Left hindlimb (tissue), 1 donor: ENCODE data around the gene TSHZ2.

Experiments used
- DNase-seq: peaks from one replicate; pipeline ENCODE4 v3.0.0-alpha.2; 2018

TSHZ2 gene

GRCh38 chr20:53214392-53214791 lies 242.2 kb downstream of the TSHZ2 start:
- no peak for DNase-seq

- DNase-seq: no peak
Measured at GRCh38 chr20:53215166-53215565, 243.0 kb downstream of the TSHZ2 start.

- DNase-seq: no peak
Measured at GRCh38 chr20:53216478-53216855, 244.3 kb downstream of the TSHZ2 start.

GRCh38 chr20:53216856-53217576 lies 244.9 kb downstream of the TSHZ2 start:
- DNase-seq: peak; percentile 75

DNA sequence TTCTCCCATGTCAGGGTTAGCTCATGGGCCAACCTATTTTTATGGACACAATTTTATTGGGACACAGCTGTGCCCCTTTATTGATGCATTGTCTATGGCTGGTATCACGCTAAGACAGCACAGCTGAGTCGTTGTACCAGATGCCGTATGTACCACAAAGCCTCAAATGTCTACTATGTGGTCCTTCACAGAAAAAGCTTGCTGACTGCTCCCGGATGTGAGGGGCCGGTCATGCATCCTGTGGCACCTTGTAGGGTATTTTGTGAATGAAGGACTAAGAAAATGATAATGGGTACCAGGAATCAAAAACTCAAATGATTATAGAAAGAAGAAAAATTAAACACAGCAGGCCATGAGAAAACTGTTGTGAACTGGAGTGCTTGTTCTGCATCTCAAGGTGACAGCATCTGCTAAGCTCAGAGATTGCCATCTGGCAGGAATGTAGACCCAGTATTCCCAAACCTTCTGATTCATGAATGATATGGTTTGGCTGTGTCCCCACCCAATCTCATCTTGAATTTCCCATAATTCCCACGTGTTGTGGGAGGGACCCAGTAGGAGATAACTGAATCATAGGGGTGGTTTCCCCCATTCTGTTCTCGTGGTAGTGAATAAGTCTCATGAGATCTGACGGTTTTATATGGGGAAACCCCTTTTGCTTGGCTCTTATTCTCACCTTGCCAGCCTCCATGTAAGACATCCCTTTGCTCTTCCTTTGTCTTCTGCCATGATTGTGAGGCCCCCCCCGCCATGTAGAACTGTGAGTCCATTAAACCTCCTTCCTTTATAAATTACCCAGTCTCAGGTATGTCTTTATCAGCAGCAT lies 248.5 kb downstream of the TSHZ2 start:
- no peak for DNase-seq

DNA sequence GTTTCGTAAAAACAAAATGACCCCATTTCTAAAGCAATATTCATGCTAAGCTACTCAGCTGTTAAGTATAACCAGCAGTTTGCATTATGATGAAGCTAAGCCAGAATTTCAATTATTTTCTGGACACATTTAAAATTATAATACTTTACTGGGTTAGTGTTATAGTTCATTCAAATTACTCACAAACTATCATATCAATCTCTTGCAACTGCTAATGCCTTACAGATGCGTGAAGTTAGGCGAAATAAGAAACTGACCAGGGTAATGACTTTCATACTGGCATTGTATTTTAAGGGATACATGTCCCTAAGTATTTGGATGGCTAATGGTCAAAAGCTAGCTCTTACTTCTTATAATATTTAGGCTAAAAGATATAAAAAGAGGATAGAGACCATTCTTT lies 249.6 kb downstream of the TSHZ2 start:
- no peak for DNase-seq

- no peak for DNase-seq
Measured at GRCh38 chr20:53222416-53222815, 250.3 kb downstream of the TSHZ2 start.

DNA sequence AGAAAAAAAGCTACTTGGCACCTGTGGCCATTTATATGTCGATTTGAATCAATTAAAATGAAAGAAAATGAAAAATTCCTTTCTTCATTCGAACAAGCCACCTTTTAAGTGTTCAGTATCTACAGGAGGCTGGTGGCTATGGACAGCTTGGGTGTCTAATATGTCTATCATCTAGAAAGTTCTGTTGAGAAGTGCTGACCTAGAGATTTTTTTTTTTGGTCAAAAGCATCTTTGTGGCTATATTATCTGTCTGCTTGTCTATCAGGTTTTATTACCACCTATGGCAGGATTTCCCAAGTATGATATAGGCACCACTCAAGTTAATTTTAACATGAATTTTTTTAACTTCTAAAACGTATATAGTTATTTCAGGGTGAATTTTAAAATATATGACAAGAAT lies 250.8 kb downstream of the TSHZ2 start:
- no peak for DNase-seq

DNA sequence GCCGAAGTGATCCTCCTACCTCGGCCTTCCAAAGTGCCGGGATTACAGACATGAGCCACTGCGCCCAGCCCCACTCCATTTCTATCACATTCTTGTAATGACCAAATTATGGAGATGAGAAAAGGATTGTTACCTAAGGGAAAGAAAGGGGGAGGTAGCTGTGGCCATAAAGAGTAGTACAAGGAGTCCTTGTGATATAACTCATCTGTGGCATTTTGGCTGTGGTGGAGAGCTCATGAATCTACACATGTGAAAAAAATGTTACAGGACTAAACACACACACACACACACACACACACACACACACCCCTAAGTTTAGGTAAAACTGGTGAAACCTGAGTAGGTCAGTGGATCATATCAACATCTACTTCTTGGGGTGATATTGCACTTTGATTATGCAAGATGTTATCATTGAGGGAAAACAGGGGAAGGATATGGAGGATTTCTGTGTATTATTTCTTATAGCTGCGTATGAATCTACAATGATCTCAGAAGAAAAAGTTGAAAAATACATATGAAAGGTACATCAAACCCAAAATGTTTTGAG lies 251.5 kb downstream of the TSHZ2 start:
- DNase-seq: no peak

GRCh38 chr20:53224851-53225250 lies 252.7 kb downstream of the TSHZ2 start:
- DNase-seq: no peak

- no peak for DNase-seq
Measured at GRCh38 chr20:53226826-53227225, 254.7 kb downstream of the TSHZ2 start.

DNA sequence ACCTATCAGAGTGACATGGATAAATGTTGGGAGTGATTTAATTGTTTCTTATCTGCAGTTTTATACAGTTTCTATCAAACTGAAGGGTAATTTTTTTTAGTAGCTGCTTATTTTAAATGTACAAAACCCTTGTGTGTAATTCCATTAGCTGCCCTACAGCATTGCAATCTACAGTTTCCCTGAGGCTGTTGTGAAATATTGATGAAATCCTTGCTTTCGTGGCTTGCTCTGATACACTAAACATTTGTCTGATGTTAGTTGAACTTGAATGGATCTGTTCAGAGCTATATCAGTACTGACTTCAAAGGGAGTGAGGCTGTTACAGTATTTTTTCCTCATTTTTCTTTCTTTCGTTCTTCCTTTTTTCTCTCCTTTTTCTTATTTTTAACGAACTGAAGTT lies 255.4 kb downstream of the TSHZ2 start:
- DNase-seq: no peak

GRCh38 chr20:53231061-53231460 lies 258.9 kb downstream of the TSHZ2 start:
- DNase-seq: no peak

DNA sequence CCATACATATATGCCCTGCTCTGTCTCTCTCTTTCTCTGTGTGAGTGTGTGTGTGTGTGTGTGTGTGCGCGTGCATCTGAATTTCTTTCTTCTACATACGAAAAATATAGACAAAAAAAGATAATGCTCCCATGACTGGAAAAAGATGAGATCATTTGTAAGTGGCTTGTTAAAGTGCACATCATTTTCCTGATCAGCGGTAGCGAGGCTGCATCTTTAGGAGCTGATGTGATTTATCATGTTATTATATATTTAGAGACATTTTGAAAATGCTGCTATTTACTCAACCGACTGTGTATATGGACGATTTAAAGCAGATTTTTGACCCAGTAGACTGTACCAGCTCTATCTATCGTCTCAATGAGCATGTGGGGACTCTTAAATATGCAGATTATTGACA lies 265.3 kb downstream of the TSHZ2 start:
- no peak for DNase-seq

DNA sequence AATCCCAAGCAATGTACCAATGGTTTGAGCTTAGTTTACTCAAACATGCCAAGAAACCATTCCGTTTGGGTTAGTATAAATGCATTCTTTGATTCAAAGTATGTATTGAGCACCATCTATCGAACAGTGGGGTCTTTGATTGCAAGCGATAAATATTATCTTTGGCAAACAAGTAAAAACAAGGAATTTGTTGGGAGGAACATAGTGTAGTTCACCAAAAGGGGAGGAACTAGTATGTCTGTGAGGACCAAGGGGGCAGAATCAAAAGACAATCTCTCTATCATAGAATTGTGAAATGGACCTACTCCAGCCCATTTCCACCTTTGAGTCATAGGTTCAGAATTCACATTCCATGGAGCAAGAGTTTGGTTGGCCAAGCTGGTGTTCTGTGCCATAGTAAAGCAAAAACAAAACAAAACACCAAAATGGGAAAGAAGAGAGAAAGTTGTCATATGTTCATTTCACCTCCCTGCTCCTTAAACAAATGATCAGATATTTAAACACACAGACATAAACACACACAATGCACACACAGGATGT lies 266.0 kb downstream of the TSHZ2 start:
- no peak for DNase-seq

DNA sequence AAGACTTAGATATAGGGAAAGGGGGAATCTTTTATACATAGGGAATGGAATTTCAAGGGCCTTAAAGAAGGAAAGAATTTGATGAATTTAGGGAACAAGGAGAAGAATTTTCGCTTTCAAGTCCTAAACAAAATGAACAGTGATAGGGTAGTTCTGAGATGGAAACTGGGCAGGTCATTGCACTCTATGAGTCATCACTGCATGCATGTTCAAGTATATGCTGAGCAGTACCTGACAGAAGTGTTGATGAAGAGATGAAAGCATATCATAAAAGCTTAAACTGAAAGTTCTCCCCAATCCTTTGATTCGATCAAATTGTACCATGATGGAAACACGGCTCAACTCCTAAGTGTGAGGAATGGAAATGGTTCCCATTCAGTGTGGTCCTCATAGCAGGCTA lies 271.0 kb downstream of the TSHZ2 start:
- no peak for DNase-seq

- no peak for DNase-seq
Measured at GRCh38 chr20:53244711-53245110, 272.6 kb downstream of the TSHZ2 start.

GRCh38 chr20:53245574-53245973 lies 273.4 kb downstream of the TSHZ2 start:
- DNase-seq: no peak

DNA sequence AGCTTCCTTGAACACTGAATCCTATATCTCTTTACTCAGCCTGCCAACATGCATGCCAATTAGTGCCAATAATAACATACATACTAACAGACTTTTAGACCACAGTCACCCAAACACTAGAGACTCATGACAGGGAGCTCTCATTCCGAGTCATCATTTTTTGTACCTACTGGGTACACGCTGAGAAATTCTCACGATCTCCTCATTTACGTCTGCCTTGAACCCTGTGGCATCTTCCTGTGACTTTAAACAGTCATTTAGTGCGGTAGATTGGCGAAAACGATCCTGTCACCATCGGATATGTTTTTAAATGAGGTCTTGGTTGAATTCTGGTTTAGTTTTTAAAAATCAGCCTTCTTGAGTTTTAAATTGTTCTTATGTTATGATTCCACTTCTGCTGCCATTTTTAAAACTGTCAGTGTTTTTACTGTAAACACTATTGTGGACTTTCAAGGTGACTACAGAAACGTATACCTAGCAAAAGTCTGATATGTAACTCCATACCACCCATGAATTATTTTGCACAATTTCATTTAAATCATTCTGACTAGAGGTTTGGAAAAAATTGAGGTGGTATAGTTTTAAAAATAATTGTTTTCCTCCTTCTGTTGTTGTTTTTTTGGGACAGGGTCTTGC lies 275.4 kb downstream of the TSHZ2 start:
- no peak for DNase-seq

DNA sequence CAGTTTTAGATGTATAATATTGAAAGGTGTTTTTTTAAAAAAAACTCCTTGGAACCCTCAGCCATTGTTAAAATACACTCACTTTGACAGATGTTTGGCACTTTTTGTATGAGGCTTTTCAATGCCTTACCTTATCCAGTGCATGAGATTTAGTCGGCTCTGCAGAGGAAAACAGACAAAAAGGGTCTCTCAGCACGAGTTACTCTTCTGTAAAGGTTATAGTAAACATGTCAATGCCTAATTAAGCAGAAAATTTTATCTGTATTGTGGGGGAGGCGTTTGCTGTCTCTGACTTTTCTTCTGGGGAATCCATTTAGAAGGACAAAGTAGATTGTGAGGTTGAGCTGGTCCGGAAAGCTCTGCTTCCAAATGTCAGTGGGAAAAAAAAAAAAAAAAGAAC lies 278.3 kb downstream of the TSHZ2 start:
- no peak for DNase-seq

DNA sequence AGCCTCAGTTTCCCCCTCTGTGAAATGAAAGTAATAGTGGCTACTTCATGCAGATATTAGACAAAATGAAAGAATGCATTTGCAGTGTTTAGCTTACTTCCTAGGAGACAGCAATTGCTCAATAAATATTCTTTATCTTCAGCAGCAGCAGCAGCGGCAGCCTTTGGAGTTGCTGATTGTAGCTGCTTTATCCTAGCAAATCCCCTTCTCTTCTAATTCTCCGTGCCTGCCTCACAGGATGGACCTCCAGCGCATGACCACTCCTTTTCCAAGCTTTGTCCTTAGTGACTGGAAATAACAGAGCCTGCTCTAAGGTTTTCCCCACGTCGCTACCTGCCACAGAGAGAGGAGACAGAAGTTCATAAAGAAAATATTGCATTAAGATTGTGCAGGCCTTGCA lies 279.8 kb downstream of the TSHZ2 start:
- no peak for DNase-seq

DNA sequence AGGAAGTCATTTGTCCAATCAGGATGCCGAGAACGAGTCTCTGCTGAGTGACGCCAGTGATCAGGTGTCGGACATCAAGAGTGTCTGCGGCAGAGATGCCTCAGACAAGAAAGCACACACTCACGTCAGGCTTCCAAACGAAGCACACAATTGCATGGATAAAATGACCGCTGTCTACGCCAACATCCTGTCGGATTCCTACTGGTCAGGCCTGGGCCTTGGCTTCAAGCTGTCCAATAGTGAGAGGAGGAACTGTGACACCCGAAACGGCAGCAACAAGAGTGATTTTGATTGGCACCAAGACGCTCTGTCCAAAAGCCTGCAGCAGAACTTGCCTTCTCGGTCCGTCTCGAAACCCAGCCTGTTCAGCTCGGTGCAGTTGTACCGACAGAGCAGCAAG lies 281.5 kb downstream of the TSHZ2 start:
- no peak for DNase-seq

DNA sequence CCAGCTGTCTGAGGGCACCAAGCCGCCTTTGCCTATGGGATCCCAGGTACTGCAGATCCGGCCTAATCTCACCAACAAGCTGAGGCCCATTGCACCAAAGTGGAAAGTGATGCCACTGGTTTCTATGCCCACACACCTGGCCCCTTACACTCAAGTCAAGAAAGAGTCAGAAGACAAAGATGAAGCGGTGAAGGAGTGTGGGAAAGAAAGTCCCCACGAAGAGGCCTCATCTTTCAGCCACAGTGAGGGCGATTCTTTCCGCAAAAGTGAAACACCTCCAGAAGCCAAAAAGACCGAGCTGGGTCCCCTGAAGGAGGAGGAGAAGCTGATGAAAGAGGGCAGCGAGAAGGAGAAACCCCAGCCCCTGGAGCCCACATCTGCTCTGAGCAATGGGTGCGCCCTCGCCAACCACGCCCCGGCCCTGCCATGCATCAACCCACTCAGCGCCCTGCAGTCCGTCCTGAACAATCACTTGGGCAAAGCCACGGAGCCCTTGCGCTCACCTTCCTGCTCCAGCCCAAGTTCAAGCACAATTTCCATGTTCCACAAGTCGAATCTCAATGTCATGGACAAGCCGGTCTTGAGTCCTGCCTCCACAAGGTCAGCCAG lies 283.0 kb downstream of the TSHZ2 start:
- no peak for DNase-seq
